HepG2 (cell line): ENCODE data around the gene ZMYND8. TPM values are rescaled to one million over a fixed set of nuclear protein-coding genes. Genes with fewer than 3 reads are reported as not detected.

ENCODE experiments used
- ARNT2 ChIP-seq: sonication (generic); formaldehyde crosslinking; IDR thresholded peaks from 2 replicates; pipeline ENCODE4 v1.8.0; 2022; ENCODE audit warnings: mild to moderate bottlenecking, low read depth, missing genetic modification reagents, moderate library complexity
- CEBPZ ChIP-seq: IDR thresholded peaks from 2 replicates; pipeline ENCODE4 v1.6.1; 2012; ENCODE audit warnings: low read length, improper control_type of control experiment
- E2F5 ChIP-seq: sonication (generic); formaldehyde crosslinking; conservative IDR thresholded peaks from 2 replicates; pipeline ENCODE4 v1.4.0; 2020; ENCODE audit warnings: missing genetic modification reagents
- FOXP4 ChIP-seq: sonication (generic); formaldehyde crosslinking; IDR thresholded peaks from 2 replicates; pipeline ENCODE4 v1.4.0; 2020; ENCODE audit warnings: missing genetic modification reagents
- HCFC1 ChIP-seq: fragments of 150-350 bp; IDR thresholded peaks from 2 replicates; pipeline ENCODE4 v1.6.1; 2014; ENCODE audit warnings: low read depth, low read length
- HNRNPL ChIP-seq: fragments of 200-400 bp; formaldehyde crosslinking; IDR thresholded peaks from 2 replicates; pipeline ENCODE4 v1.6.1; 2017; ENCODE audit warnings: mild to moderate bottlenecking, low read depth, low read length
- NFKB2 ChIP-seq: sonication (generic); formaldehyde crosslinking; IDR thresholded peaks from 2 replicates; pipeline ENCODE4 v1.4.0; 2020; ENCODE audit warnings: missing genetic modification reagents, borderline replicate concordance
- NFKBIZ ChIP-seq: IDR thresholded peaks from 2 replicates; pipeline ENCODE4 v1.6.1; 2018; ENCODE audit warnings: missing genetic modification reagents, missing compliant biosample characterization
- ZBTB4 ChIP-seq: sonication (generic); formaldehyde crosslinking; IDR thresholded peaks from 2 replicates; pipeline ENCODE4 v1.4.0; 2020; ENCODE audit warnings: missing genetic modification reagents, mild to moderate bottlenecking, borderline replicate concordance
- ZBTB44 ChIP-seq: sonication (generic); formaldehyde crosslinking; IDR thresholded peaks from 2 replicates; pipeline ENCODE4 v1.4.0; 2020; ENCODE audit warnings: missing genetic modification reagents
- ZNF232 ChIP-seq: sonication (generic); formaldehyde crosslinking; IDR thresholded peaks from 2 replicates; pipeline ENCODE4 v1.4.0; 2020; ENCODE audit warnings: missing genetic modification reagents, borderline replicate concordance
- ZNF770 ChIP-seq: sonication (generic); formaldehyde crosslinking; IDR thresholded peaks from 2 replicates; pipeline ENCODE4 v1.5.0; 2020; ENCODE audit warnings: mild to moderate bottlenecking, missing genetic modification reagents
- polyA plus RNA-seq, 8 experiments: library from polyadenylated mRNA; depleted of rRNA in 3 of 8; stranded (reverse) in 7 of 8; unstranded in 1 of 8; fragments of >200 nt; fragmentation: Illumina TruSeq in 4 of 8; extraction: Trizol in 4 of 8; gene quantifications; 2 replicates each; pipeline versions ENCODE4 v1.2.1 to v1.2.3, GENCODE V29; 2011 to 2016; ENCODE audit warnings: low read depth in 4 of 8, missing spikeins in 1 of 8, mixed read lengths in 1 of 8; ENCODE audit not compliant: insufficient read depth in 1 of 8
- total RNA-seq, 5 experiments: library from RNA; depleted of rRNA; stranded (reverse); fragments of >200 nt; fragmentation: Illumina TruSeq; extraction: Trizol; gene quantifications; 2 replicates each; pipeline ENCODE4 v1.2.3, GENCODE V29; 2016; ENCODE audit warnings: low read depth in 1 of 5

ZMYND8 gene
- total and polyA plus RNA-seq, 2 of the 13 experiments (the other 11 are each of a cell fraction or from before 2014, with no cell fraction given) = 53.9 to 84.7 TPM

GRCh38 chr20:47352332-47353238 lies 3.9 kb downstream of the ZMYND8 start (continued):
- TF ChIP-seq ZBTB44 (CRISPR knock-in tag) (no peak; the same call in 1 of the 2 replicates), NFKB2 (CRISPR knock-in tag) (peak; percentile 63; the same call in 1 of the 2 replicates), HNRNPL (peak; percentile 96), ARNT2 (peak; percentile 21; the same call in 1 of the 2 replicates), HCFC1 (no peak), CEBPZ (no peak), ZNF232 (no peak; the same call in 1 of the 2 replicates), E2F5 (CRISPR knock-in tag) (no peak), FOXP4 (CRISPR knock-in tag) (no peak), ZNF770 (CRISPR knock-in tag) (no peak), NFKBIZ (CRISPR knock-in tag) (no peak), ZBTB4 (CRISPR knock-in tag) (no peak)
